ENCODE data around the gene ADAM21.
"Not testable (repeated sequence)": the region's sequence is repeated elsewhere in the genome, so short reads cannot be mapped to it uniquely, and the experiment has no call there.

ADAM21 gene

DNA sequence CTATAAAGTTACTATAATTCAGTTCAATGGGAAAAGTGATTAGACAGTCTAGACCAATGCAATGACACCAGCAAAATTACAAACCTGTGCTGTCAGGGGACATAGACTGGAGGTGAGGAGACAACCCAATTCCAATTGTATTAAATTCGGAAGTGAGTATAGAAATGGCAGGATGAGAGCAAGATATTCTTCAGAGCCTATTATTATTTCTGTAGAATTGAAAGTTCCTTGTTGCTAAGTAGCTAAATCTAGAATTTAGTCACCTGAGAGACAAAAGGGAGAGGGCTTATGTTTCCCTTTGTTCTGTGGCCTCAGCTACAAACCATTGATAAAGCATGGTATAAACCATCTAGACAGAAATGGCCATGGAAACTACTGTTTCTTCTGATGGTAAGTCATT is at the start of gene ADAM21:
Gene ADAM21 (plus strand): TSS at position 301 of the 400 bp plus-strand sequence. CDS start 5,326 bp downstream, outside the sequence.
- no peak for DNase-seq (ENCODE audit: low read depth)

DNA sequence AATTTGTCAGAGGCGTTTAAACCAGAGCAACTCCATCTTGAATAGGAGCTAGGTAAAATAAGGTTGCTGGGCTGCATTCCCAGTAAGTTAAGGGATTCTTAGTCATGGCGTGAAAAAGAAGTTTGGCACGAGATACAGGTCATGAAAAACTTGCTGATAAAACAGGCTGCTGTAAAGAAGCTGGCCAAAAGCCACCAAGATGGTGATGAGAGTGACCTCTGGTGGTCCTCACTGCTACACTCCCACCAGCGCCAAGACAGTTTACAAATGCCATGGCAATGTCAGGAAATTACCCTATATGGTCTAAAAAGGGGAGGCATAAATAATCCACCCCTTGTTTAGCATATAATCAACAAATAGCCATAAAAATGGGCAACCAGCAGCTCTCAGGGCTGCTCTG is 48.6 kb upstream of the ADAM21 start:
- not testable (repeated sequence) for DNase-seq (ENCODE audit: low read depth)

DNA sequence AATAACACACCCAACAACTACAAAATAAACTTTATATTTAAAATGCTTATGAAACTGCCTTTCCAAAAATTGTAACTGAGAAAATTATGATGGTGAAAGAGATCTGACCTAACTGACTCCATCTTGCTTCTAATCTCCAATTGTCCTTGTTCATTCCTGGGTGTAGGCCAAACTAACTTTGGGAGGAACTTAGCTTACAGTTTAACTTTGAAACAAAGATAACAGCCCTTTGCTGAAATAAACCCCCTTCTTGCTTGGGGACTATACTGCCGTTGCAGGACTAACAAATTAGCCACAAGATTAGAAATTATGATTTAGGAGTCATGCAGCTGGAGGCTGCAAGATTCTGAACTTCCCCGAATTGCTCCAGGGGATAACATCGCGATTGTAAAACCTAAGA is 45.8 kb upstream of the ADAM21 start:
- DNase-seq (ENCODE audit: low read depth): not testable (repeated sequence)

DNA sequence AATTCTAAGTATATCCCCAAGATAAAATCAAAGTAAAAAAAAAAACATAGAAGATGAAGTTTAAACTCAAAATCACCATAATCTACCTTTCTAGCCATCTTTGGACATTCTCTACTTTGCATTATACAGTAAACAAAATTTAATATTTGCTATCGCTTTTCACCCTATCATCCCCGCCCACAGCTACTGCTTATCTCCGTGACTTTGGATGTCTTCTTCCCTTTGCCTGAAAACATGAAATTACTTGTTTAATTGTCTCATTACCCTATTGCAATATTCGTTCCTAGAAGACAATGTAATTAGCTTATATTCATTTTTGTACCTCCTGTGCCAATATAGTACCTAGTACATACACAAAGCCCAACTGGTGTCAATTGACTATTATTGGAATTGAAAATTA is 44.4 kb upstream of the ADAM21 start:
- DNase-seq (ENCODE audit: low read depth): no peak

DNA sequence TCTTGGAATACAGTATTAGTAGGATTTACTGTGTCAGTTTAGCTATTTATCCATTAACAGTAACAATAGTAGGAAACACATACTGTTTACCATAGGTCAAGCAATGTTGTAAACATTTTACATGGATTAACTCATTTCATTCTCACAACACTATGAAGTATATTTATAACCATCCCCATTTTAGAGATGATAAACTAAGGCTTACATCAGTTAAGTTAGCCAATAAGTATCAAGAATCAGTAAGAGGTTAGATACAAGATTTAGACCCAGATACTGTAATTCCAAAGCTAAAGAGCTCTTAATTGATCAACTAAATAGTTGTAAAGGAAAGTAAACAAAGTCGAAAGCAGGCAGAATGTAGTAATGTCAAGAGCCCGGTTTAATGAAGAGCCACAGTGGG is 36.2 kb upstream of the ADAM21 start:
- DNase-seq (ENCODE audit: low read depth): no peak

DNA sequence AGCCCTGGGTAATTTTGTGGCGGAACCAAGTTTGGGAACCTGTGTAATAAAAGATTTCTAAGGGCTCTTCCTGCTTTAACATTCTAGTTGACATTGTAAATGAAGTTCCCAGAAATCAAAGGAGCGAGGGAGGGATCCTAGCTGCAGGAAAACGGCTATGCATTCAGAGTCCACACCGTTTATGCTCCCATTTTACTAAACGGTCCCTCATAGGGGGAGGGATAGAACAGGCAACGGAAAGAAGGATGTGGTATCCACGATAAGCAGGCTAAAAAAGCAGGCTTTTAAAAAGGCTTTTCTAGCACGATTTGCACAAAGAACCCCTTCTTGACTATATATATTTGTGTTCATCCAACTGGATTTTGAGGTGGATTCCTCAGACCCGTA is 35.6 kb upstream of the ADAM21 start:
- DNase-seq (ENCODE audit: low read depth): no peak

DNA sequence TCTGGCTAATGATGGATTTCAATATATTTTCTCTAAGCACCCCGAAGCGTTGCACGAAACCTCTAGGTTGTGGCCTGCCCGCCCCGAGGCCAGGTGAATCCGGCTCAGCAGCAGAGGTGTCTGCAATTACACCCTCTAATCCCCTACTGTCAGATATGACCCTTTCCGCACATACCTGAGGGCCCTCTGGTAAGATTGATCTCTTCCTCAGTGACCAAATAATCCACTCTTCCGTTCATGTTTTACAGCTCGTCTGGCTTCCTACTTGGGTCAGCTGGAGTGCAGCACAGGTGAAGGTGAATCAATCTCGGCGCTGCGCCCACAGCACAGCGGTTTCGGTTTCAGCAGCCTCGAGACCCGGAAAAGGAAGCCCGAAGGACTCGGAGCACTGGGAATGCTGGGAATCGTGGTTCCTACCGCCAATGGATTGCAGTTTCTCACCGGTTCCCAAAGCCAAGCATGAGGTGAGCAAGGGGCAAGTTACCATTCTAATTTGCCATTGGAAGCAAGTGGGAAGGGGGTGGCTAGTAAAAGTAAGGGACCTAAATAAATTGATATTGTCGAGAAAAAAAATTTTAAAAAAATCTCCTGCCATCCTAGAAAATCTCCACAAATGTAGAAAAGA is 35.1 kb upstream of the ADAM21 start, which contains the start of gene SYNJ2BP:
Gene SYNJ2BP (minus strand): TSS at position 366 of the 625 bp plus-strand sequence. CDS start 127 bp downstream, at position 239.
- peak; percentile 51 for DNase-seq (ENCODE audit: low read depth)

DNA sequence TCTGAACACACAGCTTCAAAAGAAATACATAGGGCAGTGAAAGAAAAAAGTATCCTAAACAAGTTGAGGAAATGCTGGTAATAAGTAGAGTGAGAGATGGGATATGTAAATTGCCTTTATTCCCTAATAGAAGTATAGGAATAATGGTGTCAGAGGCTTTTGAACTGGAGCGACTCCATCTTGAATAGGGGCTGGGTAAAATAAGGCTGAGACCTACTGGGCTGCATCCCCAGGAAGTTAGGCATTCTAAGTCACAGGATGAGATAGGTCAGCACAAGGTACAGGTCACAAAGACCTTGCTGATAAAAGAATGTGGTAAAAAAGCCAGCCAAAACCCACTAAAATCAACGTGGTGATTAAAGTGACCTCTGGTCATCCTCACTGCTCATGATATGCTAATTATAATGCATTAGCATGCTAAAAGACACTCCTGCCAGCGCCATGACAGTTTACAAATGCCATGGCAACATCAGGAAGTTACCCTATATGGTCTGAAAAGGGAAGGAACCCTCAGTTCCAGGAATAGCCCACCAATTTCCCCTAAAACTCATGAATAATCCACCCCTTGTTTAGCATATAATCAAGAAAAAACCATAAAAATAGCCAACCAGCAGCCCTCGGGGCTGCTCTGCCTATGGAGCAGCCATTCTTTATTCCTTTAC is 32.6 kb upstream of the ADAM21 start:
- DNase-seq (ENCODE audit: low read depth): not testable (repeated sequence)

DNA sequence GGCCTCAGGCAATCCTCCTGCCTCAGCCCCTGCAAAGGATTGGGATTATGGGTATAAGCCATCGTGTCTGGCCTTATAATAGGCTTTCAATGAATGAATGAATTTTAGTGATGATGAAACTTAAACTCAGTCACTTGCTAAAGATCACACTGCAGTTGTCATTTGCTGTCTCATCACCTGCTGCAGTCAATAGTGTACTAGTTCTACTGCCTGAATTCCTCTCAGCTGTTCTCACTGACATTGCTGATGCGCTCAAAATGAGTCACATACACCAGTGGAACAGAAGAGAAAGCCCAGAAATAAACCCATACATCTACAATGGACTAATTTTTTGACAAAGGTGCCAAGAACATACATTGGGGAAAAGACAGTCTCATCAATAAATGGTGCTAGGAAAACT is 29.4 kb upstream of the ADAM21 start:
- no peak for DNase-seq (ENCODE audit: low read depth)

DNA sequence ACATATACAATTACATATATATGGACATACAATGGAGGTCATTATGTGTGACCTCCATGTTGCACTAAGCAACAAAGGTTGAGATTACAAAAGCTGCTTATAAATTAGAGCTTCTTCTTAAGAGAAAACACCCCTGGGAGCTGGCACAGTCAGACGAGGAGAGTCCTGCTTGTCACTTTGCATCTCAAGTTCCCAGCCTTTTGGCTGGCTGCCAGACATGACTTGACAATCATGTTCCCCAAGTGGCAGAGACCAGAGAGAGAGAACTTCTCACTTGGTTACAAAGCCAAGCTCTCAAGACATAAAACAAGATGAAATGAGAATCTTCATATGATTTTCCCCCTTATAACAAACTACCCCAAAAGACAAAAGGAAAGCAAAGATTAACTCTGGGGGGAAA is 26.6 kb upstream of the ADAM21 start:
- no peak for DNase-seq (ENCODE audit: low read depth)

DNA sequence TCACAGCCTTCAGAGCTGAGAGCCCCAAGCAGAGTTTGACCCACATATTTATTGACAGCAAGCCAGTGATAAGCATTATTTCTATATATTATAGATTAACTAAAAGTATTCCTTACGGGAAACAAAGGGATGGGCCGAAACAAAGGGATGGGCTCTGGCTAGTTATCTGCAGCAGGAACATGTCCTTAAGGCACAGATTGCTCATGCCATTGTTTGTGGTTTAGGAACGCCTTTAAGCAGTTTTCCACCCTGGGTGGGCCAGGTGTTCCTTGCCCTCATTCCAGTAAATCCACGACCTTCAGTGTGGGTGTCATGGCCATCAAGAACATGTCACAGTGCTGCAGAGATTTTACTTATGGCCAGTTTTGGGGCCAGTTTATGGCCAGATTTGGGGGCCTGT is 25.4 kb upstream of the ADAM21 start:
- DNase-seq (ENCODE audit: low read depth): not testable (repeated sequence)

DNA sequence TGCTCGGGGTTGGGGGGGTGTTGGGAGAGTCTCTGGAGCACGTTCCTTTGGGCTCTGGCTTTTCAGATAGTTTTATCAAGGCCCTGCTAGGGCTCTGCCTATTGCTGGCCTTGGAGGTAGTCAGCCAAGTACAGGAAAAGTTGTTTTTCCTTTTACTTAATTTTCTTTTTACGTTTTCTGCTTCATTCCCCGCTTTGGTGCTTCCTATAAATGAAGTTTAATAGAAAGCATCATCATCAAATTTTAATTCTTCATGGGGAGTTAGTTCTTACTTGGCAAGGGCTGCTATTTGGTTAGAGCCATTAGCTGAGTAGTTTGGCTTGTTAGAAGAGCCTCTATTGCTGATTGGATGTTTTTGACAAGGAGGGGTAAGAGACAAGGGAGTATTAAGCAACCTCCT is 15.1 kb upstream of the ADAM21 start:
- no peak for DNase-seq (ENCODE audit: low read depth)

DNA sequence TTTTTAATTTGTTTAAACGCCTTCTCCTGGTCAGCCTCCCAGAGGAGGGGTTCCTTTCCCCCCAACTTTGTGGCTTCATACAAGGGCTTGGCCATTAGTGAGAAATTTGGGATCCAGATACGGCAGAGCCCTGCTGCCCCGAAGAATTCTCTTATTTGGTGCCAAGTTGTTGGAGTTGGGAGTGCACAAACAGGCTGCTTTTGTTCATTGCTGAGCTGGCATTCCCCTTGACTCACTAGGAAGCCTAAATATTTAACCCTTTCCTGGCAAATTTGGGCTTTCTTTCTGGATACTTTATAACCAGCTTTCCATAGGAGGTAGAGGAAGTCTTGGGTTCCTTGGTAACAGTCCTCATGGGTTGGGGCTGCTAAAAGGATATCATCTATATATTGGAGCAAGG is 10.3 kb upstream of the ADAM21 start:
- DNase-seq (ENCODE audit: low read depth): no peak

DNA sequence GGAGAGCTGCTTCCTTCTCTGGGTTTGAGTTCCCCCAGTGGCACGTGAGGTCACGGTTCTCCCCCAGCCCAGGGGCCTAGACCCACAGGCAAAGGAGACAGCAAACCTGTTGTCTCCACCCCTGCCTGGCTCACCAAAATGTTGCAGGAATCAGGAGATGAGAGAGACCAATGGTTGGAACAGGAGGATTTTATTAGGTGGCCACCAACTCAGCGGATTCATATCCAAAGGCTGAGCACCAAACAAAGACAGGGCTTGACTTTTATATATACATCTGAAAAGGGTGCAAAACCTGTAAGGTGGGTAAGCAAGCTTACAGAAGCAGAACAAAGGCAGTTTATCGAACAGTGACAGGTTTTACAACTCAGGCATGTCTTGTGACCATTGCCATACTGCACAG is 9.2 kb upstream of the ADAM21 start:
- DNase-seq (ENCODE audit: low read depth): no peak

DNA sequence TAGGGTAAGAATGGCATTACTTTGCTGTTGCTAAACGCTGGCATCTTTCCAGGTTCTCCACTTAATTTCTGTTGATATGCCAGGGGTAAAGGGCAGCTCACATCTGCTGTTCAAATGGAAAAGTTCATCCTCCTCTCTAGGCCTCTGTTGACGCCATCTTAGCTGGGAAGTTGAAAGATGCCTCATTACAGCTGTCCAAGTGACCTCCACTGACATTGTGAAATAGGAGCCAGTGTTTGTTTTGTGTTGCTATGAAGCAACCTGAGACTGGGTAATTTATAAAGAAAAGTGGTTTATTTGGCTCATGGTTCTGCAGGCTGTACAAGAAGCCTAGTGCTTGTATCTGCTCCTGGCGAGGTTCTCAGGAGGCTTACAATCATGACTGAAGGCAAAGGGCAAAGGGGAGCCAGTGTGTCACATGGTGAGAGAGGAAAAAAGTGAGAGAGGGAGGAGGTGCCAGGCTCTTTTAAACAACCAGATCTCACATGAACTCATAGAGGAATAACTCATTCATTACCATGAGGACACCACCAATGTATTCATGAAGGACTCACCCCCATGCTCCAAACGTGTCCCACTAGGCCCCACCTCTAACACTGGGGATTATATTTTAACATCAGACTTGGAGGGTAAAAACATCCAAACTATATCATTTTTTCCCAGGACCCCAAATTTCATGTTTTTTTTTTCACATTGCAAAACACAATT is 3.2 kb upstream of the ADAM21 start:
- DNase-seq (ENCODE audit: low read depth): peak; percentile 78

DNA sequence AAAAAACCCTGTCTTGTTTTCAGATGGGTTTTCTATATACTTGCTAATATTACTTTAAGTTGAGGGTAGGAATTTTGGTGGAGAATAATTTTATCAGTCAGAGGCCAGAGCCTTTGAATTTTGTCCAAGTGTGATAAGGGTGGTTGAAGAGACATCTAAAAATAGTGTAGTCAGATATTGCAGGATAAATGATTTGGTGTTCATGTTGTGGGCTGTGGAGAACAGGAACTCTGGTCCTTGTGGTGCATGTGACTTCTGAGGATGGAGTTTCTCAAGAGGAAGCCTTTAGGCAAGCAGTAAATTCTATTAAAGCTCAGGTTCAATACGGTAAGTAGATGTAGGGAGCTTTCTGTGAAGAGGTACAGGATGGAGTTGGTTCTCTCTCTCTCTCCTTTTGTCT is 2.8 kb downstream of the ADAM21 start:
- no peak for DNase-seq (ENCODE audit: low read depth)

DNA sequence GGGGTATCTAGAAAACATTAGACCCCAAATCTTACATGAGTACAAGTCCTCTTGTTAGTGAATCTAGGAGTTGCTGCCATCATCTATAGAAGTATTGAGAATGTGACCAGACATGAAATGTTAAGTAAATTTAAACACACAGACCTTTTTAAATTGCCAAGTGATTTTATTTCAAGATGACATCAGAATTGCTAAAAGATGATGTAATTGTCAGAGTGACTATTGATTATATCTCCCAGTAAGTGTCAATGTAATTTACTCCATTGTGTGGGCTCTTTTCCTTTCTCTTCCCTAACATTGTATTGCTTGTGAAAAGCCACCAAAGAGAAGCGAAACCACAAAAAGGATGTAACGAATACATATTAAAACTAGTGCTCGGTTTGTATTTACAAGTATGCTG is 16.8 kb downstream of the ADAM21 start:
- DNase-seq (ENCODE audit: low read depth): no peak

DNA sequence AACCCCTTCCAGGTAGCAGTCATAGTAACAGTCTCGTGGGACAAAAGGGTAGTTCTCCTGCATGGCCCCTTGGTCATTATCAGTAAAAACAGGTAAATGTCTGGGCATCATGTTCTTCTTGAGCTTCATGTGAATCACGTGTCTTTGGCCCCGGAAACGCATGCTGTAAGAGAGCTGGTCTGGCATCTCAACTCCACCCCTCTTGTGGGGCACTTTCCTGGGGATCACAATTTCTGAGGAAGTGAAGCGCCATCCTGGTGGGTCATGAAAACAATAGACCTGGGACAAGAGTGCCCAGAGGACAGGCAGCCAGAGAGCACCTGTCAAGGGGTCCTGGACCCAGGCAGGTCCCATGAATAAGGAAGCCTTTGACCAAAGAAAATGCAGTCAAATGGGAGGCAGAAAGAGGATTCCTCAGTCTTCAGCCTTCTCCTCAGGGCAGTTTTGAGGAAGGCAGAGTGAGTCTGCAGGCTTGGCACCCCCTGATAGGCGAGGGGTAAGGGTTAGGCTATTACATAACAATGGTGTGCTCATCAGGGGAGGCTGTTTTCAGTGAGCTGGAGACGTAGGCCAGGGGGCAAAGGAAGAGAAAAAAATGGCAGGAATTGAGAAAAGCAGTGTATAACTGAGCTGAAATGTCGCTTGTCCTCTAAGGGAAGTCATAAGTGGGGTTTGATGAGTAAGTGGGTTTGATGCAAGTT is 19.0 kb downstream of the ADAM21 start:
- DNase-seq (ENCODE audit: low read depth): not testable (repeated sequence)

DNA sequence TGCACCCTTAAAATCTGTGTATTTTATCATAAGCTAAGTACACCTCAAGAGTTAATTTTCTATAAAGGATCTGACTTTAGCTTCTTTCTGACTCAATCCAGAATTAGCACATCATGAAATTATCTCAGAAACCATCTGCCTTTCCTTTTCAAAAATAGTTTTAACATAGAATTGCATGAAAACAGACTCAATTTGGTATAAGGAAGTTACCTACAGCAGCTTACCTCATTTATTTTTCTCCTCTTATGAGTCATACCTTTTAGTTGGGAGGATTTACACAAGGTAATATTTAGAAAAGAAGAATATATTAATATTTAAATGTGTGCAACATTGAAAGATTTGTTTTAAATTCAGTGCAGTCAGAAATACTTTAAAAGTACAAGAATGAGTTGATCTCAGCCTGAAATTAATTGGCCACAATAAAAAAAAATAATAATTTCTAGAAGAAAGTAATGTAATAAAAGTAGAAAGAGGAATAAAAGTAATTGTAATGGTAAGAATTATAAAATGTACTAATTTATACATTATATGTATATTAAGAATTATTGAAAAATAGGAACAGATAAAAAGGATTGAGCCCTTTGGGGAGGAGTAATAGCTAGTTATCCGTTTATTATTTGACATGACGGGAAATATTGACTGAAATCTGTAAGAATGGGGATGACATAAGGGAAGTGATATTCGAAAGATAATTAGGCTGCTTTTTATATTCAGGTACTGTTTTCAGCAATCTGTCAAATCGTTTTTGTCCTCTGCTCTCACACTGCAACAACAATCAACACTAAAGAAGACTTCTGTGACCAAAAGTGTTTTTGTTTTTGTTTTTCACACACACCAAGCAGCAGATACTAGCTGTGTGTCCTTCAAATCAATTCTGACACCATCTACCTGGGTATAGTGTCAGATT is 20.5 kb downstream of the ADAM21 start:
- DNase-seq (ENCODE audit: low read depth): no peak

DNA sequence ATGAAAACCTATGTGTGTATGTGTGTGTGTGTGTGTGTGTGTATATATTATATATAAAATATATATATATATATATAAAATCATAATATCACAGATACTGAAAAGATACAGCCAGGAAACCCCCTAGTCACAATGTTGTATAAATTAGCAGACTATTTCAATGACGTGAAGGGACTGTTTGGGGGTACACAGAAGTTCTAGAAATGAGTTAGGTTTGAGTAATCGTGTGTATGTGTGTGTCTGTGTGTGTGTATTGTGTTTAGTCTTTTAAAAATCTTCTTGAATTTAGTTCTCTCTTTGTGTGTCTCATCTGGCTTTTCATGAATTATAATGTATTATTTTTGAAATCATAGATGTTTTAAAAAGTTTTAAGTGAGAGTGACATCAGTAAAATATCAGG is 21.9 kb downstream of the ADAM21 start:
- DNase-seq (ENCODE audit: low read depth): no peak

DNA sequence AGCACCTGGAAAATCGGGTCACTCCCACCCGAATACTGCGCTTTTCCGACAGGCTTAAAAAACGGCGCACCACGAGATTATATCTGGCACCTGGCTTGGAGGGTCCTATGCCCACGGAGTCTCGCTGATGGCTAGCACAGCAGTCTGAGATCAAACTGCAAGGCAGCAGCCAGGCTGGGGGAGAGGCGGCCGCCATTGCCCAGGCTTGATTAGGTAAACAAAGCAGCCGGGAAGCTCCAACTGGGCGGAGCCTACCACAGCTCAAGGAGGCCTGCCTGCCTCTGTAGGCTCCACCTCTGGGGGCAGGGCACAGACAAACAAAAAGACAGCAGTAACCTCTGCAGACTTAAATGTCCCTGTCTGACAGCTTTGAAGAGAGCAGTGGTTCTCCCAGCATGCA is 23.5 kb downstream of the ADAM21 start:
- DNase-seq (ENCODE audit: low read depth): not testable (repeated sequence)
